CD4-positive, alpha-beta T cell treated with Interleukin-15 for 1 hour (primary cell): ENCODE results near the gene SLC6A16.
"Not testable (repeated sequence)": the region's sequence is repeated elsewhere in the genome, so short reads cannot be mapped to it uniquely, and the experiment has no call there.

ENCODE experiments used
- DNase-seq: peaks from one replicate; pipeline ENCODE4 v3.0.0-alpha.2; 2020

The SLC6A16 gene

DNA sequence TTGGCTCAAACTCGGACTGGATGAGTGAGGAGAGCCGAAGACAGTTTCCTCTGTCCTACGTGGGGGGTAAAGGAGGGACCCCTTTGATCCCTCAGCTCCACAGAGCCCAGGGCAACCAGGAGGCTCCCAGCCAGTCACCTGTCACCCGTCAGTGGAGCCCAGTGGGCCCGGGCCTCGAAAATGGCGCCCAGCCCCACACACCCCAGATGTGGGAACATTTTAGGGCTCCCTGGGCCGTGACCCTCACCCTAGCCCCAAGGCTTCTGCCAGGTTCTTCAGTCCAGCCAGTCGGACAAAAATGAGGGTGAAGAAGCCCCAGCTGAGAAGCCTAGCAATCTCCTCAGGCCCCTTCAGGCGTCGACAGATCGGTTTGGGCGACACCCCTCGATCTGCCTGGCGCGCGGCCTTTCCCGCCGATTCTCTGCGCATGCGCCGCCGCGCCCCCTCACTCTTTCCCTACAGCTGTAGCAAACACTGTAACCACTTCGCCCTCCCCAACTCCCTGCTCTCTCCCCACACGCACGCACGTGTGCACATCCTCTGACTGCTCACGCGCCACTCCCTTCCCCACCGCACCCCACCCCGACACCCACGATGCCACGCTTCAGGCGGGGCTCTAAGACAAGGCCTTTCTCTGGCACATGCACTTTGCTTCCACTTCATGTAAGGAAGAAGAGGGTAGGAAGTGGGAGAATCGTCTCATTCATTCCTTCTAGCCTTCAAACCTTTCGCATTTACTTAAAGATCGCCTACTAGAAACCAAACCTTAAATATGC is at the start of gene SLC6A16:
Gene SLC6A16 (minus strand): TSS at position 391 of the 776 bp plus-strand sequence. CDS start 13,844 bp downstream, outside the sequence.
- no peak for DNase-seq

DNA sequence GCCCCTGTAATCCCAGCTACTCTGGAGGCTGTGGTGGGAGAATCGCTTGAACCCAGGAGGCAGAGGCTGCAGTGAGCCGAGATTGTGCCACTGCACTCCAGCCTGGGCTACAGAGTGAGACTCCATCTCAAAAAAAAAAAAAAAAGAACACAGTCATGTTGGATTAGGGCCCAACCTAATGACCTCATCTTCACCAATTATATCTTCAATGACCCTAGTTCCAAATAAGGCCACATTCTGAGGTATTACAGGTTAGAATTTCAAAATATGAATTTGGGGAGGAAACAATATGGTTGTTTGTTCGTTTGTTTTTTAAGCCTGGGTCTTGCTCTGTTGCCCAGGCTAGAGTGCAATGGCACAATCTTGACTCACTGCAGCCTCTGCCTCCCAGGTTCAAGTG is 48.2 kb upstream of the SLC6A16 start:
- DNase-seq, result not testable (repeated sequence)

DNA sequence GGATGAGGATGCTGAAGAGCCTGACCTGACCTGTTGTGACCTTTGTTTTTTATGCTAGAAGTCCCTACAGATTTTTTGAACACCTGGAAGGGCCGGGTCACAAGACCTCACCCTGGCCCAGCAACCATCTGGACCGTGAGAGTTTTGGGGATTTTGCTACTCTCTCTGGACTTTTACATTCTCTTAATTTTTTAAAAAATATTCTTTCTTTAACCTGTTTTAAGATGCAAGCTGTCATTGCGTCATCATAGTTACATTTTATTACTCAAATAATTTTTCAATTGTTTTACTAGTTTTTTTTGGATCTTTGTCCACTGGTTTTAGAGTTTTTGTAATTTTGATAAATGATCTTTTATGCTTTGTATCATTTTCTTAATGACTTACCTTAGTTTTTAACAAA is 46.2 kb upstream of the SLC6A16 start:
- no peak for DNase-seq

DNA sequence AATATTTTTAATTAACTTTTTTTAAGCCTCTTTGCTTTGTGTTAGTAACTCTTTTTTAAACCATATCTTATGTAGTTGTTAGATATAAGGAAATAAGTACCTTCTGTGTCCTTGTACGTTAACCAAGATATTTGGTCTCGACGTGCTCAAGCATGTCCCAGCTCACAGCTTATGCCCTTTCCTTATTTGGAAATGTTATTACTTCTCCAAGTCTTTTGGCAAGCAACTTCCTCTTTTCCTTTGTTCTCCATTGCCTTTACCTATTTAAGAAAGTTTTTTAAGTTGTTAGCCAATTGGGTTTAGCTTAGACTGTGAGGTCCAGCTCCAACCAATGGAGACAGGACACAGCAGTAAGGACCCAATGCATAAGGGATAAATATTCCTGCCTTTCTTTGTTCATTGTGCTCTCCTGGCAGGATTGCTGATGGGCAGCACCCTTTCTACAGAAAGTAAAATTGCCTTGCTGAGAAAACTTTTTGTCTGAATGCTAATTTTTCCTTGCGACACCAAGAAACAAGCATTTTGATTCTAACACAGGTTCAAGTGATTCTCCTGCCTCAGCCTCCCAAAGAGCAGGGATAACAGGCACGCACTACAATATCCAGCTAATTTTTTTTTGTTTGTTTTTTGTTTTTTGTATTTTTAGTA is 43.8 kb upstream of the SLC6A16 start:
- no peak for DNase-seq

DNA sequence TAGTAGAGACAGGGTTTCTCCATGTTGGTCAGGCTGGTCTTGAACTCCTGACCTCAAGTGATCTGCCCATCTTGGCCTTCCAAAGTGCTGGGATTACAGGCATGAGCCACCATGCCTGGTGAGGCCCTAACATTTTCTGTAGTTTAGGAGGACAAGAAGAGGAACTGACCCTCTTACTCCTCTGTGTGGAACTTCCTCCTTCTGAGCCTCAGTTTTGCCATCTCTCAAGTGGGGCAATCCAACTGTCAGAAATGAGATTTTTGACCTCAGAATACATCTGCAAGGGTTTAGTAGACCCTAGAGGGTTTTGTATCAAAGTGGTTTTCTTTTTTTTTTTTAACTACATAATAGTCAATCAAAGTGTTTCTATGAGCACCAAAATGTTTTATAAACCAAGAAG is 41.1 kb upstream of the SLC6A16 start:
- DNase-seq, result no peak

DNA sequence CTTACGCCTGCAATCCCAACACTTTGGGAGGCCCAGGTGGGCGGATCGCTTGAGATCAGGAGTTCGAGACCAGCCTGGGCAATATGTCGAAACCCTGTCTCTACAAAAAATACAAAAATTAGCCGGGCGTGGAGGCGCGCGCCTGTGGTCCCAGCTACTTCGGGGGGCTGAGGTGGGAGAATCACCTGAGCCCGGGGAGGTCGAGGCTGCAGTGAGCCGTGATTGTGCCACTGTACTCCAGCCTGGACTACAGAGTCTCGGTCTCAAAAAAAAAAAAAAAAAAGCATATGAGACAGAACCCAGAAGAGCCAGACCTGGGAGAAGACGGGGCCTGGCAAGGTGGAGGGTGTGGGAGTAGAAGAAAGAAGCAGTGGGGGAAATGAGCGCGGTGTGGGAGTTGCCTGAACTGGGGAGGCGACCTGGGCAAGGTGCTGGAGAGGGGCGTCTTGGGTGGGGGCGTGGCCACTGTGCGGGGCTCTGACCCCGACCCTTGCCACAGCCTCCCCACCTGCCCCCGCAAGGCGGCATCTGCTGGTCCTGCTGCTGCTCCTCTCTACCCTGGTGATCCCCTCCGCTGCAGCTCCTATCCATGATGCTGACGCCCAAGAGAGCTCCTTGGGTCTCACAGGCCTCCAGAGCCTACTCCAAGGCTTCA is 39.2 kb upstream of the SLC6A16 start:
- no peak for DNase-seq

DNA sequence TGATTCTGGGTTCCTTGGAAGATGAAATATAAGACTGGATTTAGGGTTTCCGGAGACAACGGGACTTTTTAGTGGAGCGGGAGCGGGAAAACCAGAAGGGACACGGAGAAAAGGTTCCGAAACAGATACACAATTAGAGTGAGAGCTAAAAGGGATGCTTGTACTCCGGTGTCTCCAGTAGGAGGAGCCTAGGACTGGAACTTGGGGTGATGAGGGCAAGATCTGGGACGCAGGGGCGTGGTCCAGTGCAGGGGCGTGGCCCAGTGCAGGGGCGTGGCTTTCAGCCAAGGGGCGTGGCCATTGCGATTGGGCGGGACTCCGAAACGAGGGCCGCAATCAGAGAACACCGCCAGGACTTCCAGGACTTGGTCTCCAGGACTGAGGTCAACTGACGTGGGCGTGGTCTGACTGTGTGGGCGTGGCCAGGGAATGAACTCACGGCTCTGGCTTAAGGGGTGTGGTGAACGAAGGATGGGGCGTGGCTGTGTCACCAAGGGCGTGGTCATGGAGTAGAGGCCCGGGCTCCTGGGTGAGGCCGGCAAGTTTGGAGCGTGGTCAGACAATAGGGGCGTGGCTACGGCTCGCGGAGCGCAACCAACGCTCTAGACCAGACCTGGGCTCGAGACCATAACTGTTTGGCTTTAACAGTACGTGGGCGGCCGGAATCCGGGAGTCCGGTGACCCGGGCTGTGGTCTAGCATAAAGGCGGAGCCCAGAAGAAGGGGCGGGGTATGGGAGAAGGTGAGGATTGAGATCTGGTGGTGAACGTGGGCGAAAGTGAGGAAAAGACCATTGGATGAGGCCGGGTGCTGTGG is 38.5 kb upstream of the SLC6A16 start, which contains the start of gene DKKL1:
Gene DKKL1 (plus strand): TSS at position 610 of the 815 bp plus-strand sequence. CDS start 122 bp downstream, at position 732.
- peak; percentile 88 for DNase-seq

DNA sequence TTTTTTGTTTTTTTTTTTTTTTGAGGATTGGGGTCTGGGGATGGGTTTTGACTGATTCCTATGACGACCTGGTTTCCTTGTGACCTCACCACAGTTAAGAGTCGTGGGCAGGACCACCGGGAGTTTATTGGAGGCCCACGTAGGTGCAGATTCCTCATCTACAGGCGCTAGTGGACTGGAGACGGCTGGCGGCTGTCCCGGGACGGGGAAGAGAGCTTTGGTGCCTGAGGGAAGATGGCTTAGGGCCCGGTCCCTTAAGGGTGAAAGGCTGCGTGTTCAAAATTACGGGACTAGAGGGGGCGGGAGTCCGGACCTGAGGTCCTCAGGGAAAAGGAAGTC is 37.9 kb upstream of the SLC6A16 start:
- no peak for DNase-seq

DNA sequence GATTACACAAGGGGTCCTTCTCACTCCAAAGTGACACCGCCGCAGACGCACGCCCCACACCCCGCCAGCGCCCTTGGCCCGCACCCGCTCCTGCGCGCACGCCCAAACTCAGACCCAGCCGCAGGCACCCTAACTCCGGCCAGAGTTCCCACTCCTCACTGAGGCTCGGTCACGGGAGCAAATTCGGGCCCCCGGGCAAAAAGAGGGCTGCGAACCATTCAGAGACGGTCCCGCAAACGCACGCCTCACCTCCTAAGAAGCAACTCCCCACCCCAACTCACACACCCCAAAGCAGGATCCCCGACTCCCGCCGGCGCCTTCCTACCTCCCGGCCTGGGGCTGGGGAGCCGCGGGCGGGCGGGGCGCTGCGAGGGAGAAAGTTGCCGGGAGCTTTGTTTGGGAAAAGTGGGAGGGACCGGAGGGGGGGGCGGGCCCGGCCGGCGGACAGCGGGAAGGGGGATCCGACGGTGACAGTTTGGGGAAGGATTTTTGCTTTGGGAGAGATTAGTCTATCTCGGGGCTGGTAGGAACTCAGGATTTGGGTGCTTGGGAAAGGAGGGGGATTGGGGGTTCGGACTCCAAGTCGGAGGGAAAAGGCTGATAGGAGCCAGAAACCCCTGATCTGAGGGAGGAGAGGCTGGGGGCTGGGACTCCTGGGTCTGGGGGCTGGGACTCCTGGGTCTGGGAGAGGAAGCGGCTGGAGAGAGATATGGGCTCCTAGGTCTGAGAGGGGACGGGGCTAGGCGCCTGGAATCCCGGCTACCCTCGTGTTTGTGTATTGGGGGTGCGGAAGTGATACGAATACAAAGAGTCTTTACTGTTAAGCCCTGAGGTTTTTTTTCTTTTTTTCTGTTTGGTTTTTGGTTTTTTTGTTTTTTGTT is 37.3 kb upstream of the SLC6A16 start, which contains the start of gene TEAD2:
Gene TEAD2 (minus strand): TSS at position 369 of the 881 bp plus-strand sequence. CDS start 2,341 bp downstream, outside the sequence.
- DNase-seq, result no peak

DNA sequence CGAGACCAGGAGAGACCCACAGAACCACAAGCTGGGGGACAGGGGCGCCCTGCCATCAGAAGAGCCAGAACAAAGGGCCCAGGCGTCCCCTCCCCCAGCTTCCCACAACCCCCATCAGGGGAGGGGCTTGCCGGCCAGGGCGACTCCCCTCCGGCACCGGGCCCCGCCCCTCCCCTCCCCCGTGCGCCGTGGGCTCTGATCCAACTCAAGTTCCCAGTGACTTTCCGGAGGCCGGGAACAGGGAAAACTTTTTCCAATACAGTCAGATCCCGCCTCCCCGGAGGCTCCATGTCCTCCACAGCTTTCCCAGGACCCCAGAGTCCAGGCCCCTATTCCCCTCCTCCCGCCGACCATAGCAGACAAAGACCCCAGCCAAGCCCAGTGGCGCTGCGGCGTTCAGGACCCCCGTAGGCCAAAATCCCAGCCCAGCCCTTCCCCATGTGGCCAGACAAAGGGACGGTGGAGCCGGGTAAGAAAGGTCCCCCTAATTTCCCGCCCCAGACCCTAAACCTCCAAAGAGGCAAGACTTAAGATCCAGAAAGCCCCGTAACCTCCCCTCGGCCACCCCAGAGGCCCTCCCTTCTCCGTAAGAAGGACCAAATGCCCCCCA is 36.6 kb upstream of the SLC6A16 start:
- DNase-seq, result no peak

DNA sequence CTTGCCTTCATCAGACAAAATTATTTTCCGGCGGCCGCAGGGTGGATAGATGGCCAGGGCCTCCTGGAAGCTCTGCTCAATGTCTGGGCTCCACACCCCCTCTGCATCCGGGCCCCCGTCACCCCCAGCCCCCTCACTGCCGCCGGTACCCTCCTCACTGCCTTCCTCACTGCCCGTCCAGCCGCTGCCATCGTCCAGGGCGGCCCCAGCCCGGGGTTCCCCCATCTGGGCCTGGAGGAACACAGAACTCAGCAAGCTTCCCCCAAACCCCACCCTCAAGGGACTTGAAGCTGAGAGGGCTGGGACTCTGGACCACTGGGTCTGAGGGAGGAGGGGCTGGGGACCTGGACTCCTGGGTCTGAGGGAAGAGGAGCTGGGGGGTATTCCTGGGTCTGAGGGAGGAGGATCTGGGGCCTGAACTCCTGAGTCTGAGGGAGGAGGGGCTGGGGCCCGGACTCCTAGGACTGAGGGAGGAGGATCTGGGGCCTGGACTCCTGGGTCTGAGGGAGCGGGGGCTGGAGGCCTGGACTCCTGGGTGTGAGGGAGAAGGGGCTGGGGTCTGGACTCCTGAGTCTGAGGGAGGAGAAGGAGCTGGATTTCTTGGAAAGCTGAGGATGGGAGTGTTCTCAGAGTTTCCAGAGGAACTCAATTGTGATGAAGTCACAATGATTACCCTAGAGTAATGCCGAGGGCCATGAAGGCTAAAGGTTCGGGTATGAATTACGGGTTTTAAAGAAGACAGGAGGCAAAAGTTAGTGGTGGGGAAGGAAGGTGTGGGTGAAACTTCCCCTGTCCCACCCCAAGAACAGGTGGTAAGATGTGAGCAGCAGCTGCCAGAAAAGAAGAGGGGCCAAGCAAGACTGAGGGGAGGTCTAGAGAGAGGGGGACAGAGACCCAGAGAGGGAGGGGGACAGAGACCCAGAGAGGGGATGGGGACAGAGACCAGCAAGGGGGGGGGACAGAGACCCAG is 35.1 kb upstream of the SLC6A16 start:
- no peak for DNase-seq

DNA sequence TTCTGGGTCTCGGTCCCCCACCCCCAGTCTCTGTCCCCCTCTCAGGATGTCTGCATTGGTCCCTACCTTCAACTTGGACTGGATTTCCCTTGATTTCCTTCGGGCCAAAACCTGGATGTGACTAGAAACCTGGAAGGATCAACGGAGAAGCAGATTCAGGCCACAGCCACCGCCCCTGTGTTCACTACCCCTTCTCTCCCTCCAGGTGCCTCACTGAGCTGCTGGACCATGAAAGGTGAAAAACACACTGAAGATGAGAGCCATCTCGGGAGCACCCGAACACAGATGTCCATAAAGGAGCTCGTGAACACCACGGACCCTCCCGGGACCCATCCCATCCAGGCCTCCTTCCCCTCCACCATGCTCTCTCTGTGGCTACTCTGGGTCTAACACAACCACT is 32.2 kb upstream of the SLC6A16 start:
- no peak for DNase-seq

DNA sequence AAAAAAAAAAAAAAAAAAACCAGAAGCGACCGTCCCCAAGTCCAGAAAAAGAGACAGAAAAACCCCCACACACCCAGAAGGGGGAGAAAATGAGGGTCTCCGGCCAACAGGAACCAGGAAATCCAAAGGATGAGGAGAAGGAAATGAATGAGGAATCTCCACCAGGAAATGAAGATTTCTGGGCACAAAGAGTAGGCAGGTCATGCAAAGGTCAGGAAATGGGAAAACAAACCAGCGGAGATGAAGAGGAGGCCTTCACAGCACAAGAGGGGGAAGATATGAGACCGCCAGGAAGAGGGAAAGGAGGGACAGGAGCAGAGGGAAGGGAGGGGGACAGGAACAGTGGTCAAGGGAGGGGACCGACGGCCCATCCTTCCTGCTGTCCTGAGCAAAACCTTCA is 31.4 kb upstream of the SLC6A16 start:
- DNase-seq, result no peak

DNA sequence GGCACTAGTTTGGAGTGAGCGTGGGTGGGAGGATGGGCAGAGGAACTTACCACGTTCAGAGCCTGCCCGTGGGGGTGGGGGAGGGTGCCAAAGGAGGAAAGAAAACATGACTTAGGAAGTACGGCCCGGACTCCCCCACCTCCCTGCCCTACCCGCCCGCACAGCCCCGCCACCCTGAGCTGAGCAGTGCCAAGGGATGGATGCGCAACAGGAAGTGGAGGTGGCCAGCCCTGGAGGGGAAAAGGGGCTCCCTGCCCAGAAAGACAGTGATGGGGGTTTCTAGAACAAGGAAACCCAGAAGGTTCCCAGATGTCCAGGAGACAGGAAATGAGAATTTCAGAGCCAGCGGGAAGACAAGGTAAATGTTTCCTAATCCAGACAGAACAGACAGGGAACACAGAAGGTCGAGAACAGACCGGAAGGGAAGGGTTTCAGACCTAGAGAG is 30.9 kb upstream of the SLC6A16 start:
- no peak for DNase-seq

DNA sequence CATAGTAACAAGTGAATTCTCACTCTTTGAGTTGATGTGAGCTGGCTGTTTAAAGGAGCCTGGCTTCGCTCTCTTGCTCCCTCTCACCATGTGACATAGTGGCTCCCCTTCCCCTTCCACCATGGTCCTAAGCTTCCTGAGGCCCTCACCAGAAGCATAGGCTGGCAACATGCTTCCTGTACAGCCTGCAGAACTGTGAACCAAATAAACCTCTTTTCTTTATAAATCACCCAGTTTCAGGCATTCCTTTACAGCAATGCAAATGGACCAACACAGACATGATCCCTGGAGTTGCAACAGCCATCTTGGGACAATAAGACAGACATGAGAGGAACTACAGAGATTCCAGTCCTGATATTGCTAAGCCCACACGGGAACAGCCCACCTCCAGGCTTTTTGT is 24.6 kb upstream of the SLC6A16 start:
- DNase-seq, result no peak

DNA sequence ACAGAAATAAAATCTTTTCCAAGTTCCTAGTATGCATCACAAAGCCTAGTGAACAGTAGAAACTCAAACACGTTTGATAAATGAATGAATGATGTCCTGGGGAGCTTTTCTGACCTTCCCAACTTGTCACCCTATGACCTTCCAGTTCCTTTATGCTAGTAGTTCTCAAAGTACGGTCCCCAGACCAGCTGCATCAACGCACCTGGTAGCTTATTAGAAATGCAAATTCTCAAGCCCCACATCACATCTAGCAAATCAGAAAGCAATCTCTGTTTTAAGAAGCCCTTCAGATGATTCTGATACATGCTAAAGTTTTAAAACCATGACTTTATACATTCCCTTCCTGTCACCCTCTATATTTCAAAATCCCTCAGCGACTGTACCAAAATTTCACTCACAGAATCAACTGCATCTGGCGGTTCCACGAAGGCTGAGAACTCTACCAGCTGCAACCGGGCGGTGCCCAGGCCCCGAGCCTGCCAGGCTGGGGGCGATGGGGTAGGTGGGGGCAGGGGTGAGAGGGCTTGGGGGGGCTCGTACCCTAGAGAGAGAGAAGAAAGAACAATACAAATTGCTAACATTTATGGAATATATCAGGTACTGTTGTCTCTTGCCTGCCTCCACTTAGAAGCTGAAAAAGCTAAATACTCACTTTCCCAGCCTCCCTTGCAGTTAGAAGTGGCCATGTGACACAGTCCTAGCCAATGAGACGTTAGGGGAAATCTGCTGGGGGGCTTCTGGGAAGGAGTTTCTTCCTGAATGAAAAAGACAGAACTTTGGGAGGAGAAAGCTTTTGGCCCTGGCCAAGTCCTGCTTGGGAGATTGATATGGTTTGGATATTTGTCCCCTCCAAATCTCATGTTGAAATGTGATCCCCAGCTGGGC is 23.6 kb upstream of the SLC6A16 start:
- no peak for DNase-seq

DNA sequence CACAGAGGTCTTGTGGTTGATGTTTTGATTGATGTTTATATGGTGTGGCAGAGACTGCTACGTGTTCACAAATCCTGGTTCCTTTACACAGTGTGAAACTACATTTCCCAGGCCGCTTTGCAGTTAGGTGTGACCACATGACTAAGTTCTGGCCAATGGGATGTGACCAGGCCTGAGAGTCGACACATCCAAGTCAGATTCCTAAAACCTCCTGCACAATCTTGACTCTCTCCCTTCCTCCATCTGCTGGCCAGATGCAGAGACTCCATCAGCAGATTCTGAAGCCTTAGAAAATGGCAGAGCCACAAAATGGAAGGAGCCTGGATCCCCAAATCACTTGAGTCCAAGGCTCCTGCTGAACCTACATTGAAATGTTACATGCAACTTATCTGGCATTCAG is 22.8 kb upstream of the SLC6A16 start:
- no peak for DNase-seq

DNA sequence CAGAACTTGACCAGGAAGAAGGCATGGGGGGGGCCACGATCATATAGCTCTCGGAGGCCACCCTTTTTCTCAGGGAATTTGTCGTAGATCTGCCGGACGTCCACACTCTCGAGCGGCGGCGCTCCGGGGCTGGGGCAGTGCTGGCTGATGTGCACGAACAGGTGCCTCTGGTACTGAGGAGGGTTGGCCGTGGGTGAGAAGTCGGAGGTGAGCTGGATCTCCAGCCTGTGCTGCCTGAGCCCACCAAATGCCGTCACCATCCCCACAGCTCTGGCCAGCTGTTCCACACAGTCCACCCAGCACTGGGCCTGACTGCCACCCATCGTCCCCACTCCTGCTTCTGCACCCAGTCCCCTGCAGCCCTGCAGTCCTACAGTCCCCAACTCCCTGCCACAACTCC is 22.2 kb upstream of the SLC6A16 start:
- no peak for DNase-seq
